Measurements from ENCODE around the gene PRSS58. TPM values are rescaled to one million over a fixed set of nuclear protein-coding genes. Genes with fewer than 3 reads are reported as not detected.

Gene PRSS58, protein sequence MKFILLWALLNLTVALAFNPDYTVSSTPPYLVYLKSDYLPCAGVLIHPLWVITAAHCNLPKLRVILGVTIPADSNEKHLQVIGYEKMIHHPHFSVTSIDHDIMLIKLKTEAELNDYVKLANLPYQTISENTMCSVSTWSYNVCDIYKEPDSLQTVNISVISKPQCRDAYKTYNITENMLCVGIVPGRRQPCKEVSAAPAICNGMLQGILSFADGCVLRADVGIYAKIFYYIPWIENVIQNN
- not detected in 2 replicates for total RNA-seq (2014; rRNA removed; shearing (Covaris generic))
- polyA plus RNA-seq (2015; cell fraction: cytosol; rRNA removed), result not detected in 2 replicates
- not detected in 2 replicates for polyA plus RNA-seq (2015; cell fraction: nucleus; rRNA removed)

DNA sequence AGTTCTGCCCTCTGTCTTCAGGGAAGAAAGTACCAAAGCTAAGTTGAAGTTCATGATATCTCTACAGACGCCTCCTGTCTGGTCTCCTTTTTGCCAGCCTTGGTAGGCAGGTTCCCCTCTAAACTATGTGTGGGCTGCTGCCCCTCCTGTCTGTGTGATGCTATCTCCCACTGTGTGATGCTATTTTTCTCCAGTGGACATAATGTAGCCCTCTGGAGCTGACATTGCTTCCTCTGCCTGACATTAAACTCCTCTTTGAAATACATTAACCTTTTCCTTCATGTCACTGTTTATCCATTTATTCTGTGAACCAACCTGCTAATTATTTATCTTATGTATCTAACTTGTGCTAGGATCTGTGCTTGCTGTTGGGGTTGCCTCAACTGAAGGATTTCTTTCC is at the start of gene PRSS58:
Gene PRSS58 (minus strand): TSS at position 101 of the 400 bp plus-strand sequence. CDS start 351 bp downstream, outside the sequence.
- DNase-seq (ENCODE audit: low read depth), result no peak

DNA sequence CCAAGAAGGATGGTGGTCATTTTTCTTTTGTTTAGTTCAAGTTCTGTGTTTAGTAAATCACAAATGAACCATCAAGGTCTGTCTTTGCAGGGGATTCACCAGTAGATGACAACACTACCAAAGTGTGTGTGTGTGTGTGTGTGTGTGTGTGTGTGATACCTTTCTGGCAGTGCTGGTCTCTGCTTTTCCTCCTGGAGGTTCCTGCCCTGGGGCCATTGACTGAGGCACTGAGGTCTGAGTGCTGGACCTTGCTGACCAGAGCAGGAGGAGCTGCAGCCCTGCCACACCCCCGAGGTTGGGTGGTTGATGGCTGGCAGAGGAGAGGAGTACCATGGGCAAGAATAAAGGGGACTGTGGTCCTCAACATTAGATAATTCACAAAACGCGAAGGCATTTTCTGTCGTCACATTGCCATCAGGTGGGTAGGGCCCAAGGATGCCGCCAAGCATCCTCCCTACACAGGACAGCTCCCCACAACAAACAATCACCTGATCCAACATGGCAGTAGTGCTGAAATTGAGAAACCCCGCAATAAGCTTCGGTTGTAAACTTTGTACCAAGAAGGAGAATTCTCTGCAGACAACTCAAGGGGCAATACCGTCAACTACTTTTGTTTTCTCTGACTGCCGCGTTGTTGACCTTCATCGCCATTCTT is 49.5 kb upstream of the PRSS58 start:
- no peak for DNase-seq (ENCODE audit: low read depth)

- DNase-seq (ENCODE audit: low read depth), result no peak
Measured at GRCh38 chr7:142303650-142304049, 45.8 kb upstream of the PRSS58 start.

GRCh38 chr7:142301923-142302550 is 44.2 kb upstream of the PRSS58 start:
- DNase-seq (ENCODE audit: low read depth), result peak; percentile 21

DNA sequence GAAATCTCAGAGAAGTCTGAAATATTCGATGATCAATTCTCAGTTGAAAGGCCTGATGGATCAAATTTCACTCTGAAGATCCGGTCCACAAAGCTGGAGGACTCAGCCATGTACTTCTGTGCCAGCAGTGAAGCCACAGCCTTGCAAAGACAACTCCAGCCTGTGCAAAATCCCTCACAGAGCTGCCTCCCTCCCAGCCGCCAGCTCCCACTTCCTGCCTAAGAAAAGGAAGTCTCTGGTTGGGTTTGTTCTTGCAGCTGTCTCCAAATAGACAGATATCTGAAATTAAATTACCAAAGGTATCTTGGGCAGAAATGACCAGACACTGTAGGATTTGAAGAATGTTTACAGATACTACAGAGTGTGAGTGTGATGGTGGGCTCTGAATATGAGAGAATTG is 43.4 kb upstream of the PRSS58 start:
- DNase-seq (ENCODE audit: low read depth), result no peak

GRCh38 chr7:142300689-142301088 is 42.8 kb upstream of the PRSS58 start:
- DNase-seq (ENCODE audit: low read depth), result no peak

DNA sequence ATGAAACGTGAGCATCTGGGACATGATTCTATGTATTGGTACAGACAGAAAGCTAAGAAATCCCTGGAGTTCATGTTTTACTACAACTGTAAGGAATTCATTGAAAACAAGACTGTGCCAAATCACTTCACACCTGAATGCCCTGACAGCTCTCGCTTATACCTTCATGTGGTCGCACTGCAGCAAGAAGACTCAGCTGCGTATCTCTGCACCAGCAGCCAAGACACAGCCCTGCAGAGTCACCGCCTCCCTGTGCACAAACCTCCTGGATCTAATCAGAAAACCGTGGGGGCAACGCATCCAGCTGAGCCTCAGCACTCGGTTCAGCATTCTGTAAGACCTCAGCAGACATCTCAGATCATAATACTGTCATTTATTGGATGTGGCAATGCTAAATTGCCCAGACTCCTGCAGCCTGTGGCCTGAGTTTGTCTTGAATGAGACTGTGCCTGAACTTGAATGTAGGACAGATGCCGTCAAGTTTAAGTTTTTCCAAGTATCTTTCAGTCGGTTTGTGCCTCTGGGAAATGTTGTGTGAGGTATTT is 41.5 kb upstream of the PRSS58 start:
- DNase-seq (ENCODE audit: low read depth), result no peak

- no peak for DNase-seq (ENCODE audit: low read depth)
Measured at GRCh38 chr7:142298627-142299026, 40.8 kb upstream of the PRSS58 start.

DNA sequence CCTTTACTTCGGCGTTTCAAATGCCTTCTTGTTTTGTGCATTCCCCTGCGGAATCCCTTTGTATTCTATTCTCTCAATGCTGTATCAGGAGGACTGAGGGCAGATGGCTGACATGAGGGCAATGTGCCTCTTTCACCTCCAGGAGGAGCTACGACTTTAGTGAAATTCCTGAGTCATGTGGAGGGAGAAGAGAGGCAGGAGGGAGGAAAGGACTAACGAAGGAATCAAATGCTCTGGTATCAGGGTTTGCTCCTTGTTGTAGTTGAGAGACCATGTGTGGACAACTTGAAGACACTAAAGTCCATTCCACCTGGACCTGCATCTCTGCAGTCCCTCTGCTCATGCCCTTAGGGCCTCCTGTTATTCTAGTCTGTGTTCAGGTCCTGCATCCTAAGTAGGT is 40.2 kb upstream of the PRSS58 start:
- peak; percentile 47 for DNase-seq (ENCODE audit: low read depth)

DNA sequence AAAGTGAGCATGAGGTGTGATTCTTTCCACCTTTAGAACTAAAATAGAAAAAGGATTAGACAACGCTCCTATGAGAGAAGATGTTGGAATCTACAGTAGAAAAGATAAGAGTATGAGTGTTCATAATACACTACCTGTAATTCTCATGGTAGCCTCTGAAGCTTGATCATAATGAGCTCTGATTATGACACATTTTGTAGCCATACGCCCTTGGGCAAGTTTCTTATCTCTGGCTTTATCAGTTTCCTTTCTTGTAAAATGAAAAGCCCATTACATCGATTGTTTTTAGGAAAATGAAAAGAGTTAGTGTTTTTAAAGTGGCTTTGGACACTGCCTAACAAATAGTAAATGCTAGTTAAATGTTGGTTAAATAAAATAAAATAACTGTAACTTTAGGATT is 22.4 kb upstream of the PRSS58 start:
- no peak for DNase-seq (ENCODE audit: low read depth)

DNA sequence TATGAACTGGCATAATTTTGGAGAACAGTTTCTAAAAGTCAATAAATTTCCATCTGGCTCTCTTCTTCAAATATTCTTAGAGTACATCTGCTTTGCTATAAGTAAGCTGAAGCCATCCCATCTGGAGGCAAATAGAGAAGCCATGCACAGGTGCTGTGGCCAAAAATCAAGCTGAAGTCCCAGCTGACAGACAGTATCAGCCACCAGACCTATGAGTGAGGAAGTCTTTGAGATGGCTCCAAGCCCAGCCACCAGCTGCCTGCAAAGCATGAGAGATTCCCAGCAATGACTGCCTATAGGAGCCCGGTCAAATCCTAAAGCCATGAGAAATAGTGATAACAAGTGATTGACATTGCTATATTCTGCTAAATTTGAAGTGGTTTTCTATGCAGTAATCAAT is 21.7 kb upstream of the PRSS58 start:
- no peak for DNase-seq (ENCODE audit: low read depth)

DNA sequence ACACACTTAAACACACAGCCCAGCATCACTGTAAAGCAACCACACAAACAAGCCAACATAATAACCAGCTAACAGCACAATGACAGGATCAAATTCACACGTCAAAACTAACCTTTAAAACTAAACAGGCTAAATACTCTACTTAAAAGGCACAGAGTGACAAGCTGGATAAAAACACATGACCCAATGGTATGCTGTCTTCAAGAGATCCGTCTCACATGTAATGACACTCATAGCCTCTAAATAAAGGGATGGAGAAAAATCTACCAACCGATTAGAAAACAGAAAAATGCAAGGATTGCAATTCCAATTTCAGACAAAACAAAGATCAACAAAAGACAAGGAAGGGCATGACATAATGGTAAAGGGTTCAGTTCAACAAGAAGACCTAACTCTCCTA is 17.2 kb upstream of the PRSS58 start:
- DNase-seq (ENCODE audit: low read depth), result no peak

DNA sequence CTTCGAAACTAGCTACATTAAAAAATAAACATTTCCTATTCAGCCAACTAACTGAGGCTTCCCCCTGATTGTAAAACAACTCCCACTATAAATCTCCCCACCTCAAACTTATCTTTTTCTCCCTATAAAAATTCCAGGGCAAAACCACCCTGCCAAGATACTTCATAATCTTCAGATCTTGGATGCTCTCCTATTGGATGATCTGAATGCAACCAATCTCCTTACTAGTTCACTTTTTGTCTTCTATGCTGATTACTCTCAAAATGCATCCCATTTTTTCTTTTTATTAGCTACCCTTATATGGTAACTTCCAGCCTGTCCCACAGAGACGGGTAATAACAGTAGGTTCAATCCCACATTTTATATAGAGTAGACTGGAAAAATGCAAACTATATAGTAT is 15.0 kb upstream of the PRSS58 start:
- DNase-seq (ENCODE audit: low read depth), result no peak

DNA sequence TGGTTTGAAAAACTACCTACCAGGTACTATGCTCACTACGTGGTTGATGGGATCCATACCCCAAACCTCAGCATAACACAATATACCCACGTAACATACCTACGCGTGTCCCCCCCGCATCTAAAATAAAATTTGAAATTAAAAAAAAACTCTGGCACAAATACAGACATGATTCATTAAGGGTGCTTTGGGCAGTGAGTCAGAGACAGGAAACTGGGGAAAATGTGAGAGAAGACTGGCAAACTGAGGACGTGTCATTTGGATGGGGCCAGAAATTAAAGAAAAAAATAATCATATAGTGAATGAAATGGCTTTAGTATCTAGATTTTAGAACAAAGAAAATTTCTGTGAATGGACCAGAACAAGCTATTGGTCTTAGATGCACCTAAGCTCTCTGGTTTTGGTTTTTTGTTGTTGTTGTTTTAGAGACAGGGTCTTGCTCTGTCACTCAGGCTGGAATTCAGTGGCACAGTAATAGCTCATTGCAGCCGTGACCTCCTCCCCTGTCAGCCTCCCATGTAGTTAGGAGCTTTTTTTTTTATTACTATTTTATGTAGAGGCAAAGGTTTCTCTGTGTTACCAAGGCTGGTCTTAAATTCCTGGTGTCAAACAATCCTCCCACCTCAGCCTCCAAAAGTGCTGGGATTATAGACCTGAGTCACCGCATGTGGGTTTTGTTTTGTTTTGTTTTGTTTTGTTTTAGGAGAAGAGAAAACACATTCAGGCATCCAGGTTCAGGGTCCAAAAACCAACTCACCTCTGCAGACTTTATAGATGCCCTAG is 5.9 kb upstream of the PRSS58 start:
- peak; percentile 78 for DNase-seq (ENCODE audit: low read depth)

- DNase-seq (ENCODE audit: low read depth), result peak; percentile 10
Measured at GRCh38 chr7:142250705-142251104, 7.2 kb downstream of the PRSS58 start.

DNA sequence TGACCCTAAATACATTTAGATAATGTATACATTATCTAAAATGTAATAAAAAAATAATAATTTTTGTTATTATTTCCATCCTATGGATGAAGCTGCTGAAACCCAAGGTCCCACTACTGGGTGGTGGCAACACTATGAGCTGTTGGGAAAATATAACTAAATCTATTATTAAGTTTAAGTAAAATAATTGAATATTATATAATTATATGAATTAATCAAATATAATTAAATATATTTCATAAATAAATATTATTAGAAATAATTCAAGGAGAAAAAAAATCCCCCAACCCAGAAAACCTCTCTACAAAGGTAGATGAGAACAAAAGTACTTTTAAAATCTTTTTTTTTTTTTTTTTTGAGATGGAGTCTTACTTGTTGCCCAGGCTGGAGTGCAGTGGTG is 7.9 kb downstream of the PRSS58 start:
- DNase-seq (ENCODE audit: low read depth), result no peak

- DNase-seq (ENCODE audit: low read depth), result no peak
Measured at GRCh38 chr7:142248166-142249160, 9.4 kb downstream of the PRSS58 start.

DNA sequence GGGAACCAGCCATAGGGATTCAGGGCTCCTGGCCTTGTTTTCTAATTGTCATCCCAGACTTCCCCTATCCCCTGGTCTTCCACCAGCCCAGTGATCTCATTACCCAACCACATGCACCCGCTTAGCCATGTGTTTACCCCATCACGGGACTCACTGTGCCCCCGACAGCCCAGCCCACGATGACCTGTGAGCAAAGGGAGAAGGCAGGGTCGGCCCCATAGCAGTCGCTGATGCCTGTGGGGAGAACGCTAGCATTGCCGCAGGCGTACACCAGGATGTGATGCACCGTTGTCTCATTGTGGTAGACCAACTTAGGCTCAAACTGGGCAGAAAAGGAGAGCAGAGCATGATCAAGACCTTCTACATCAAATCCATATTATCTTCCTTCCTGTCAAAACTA is 14.0 kb downstream of the PRSS58 start:
- peak; percentile 74 for DNase-seq (ENCODE audit: low read depth)

DNA sequence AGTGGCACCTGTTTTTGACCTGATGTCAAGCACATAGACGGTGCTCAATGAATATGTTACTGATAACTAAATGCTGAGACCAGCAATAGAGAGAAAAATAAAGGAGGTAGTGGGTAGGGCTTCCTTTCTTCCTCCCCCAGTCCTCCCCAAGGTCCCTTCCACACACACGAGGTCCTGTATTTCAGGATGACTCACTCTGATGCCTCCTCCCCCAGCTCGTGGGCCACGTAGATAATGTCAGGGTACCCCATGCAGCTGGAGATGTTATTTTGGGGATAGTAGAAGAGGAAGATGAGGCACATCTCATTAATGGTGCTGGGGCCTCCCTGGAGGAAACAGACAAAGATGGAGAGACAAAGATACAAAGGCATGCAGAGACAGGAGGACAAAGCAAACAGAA is 17.3 kb downstream of the PRSS58 start:
- no peak for DNase-seq (ENCODE audit: low read depth)

DNA sequence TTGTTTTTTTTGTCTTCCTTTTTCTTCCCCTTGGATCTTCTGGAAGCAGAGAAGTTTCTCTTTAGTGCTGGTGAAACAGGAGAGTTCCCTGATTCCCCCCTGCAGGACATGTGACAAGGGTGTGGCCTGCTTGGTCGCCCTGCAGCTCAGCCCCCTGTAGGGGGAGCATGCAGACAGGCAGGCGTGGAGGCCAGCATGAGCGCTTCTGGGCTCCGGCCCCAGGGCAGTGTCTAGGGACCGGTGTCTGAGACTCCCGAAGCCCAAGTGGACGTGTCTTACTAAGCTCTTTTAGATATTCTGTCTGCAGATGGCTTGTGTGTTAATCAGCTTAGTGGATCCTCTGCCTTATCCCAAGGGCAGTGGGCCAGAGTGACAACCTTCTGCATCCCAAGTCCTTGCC is 26.1 kb downstream of the PRSS58 start:
- DNase-seq (ENCODE audit: low read depth), result peak; percentile 68
